SK-N-SH (cell line): ENCODE data around the gene PXK. TPM values are rescaled to one million over a fixed set of nuclear protein-coding genes. Genes with fewer than 3 reads are reported as not detected.
"Not testable (repeated sequence)": the region's sequence is repeated elsewhere in the genome, so short reads cannot be mapped to it uniquely, and the experiment has no call there.

ENCODE experiments used
- CTCF ChIA-PET: fragments of 300-600, 350-600 bp; formaldehyde crosslinking; extraction: SDS; loops from one replicate; lab custom pipeline; 2021; lab: Yijun Ruan, JAX
- POLR2A ChIA-PET: fragments of 350-600 bp; sonication (Branson Sonifier 250); formaldehyde crosslinking; extraction: SDS; loops from one replicate; lab custom pipeline; 2020; ENCODE audit warnings: antibody characterized with exemption, inconsistent platforms; lab: Yijun Ruan, JAX
- DNase-seq: peaks from one replicate; pipeline ENCODE4 v3.0.0; 2012
- H2AFZ ChIP-seq: fragments of 200-600 bp; sonication (generic); 2 replicates; pipeline ENCODE4 v1.8.1; 2016; ENCODE audit warnings: antibody characterized with exemption, mild to moderate bottlenecking, low read depth
- H3F3A ChIP-seq: fragments of 200-600 bp; sonication (generic); replicated peaks from 2 replicates; pipeline ENCODE3; 2016; ENCODE audit warnings: antibody characterized with exemption, mild to moderate bottlenecking; ENCODE audit not compliant: insufficient read depth
- H3K27ac ChIP-seq, 2 experiments: fragments of 200-500 bp in 1 of 2; fragments of 200-600 bp in 1 of 2; sonication (Bioruptor generic) in 1 of 2; sonication (generic), shearing (Covaris generic) in 1 of 2; 2 replicates each; pipeline versions ENCODE4 v1.5.1 to v1.6.1; 2014 to 2016; ENCODE audit warnings: low read depth in 2 of 2, inconsistent platforms in 1 of 2, low read length in 1 of 2, mild to moderate bottlenecking in 1 of 2, mixed read lengths in 1 of 2
- H3K27me3 ChIP-seq: fragments of 200-600 bp; sonication (generic), shearing (Covaris generic); 2 replicates; pipeline ENCODE4 v1.6.1; 2016; ENCODE audit warnings: mixed run types; ENCODE audit not compliant: insufficient read depth
- H3K36me3 ChIP-seq, 2 experiments: fragments of 200-500 bp in 1 of 2; fragments of 200-600 bp in 1 of 2; sonication (Bioruptor generic) in 1 of 2; sonication (generic) in 1 of 2; replicated peaks in 1 of 2; 2 replicates each; pipeline versions ENCODE3 to v1.5.1; 2014 to 2016; ENCODE audit warnings: low read length in 1 of 2, mild to moderate bottlenecking in 1 of 2; ENCODE audit not compliant: insufficient read depth in 2 of 2, control insufficient read depth in 1 of 2
- H3K4me1 ChIP-seq, 2 experiments: fragments of 200-500 bp in 1 of 2; fragments of 200-600 bp in 1 of 2; sonication (Bioruptor generic) in 1 of 2; sonication (generic), shearing (Covaris generic) in 1 of 2; 2 replicates each; pipeline versions ENCODE4 v1.5.1 to v1.6.1; 2014 to 2016; ENCODE audit warnings: low read depth in 1 of 2, low read length in 1 of 2, mixed run types in 1 of 2; ENCODE audit not compliant: insufficient read depth in 2 of 2, control insufficient read depth in 1 of 2
- H3K4me2 ChIP-seq: fragments of 200-600 bp; sonication (generic), shearing (Covaris generic); 2 replicates; pipeline ENCODE4 v1.6.1; 2017; ENCODE audit warnings: mixed run types
- H3K4me3 ChIP-seq, 2 experiments: fragments of 200-500 bp in 1 of 2; fragments of 200-600 bp in 1 of 2; sonication (Bioruptor generic) in 1 of 2; sonication (generic), shearing (Covaris generic) in 1 of 2; 2 replicates each; pipeline versions ENCODE4 v1.5.1 to v1.8.1; 2014 to 2016; ENCODE audit warnings: low read depth in 2 of 2, inconsistent platforms in 1 of 2, low read length in 1 of 2, mild to moderate bottlenecking in 1 of 2, mixed read lengths in 1 of 2, moderate library complexity in 1 of 2
- H3K79me2 ChIP-seq: fragments of 200-600 bp; sonication (generic); 2 replicates; pipeline ENCODE4 v1.8.1; 2017; ENCODE audit warnings: mild to moderate bottlenecking; ENCODE audit not compliant: insufficient read depth
- H3K9ac ChIP-seq: fragments of 200-600 bp; sonication (generic); 2 replicates; pipeline ENCODE4 v1.6.1; 2017; ENCODE audit warnings: mixed run types
- H3K9me2 ChIP-seq: fragments of 200-600 bp; sonication (generic); 2 replicates; pipeline ENCODE4 v1.6.1; 2017; ENCODE audit warnings: mixed run types
- H3K9me3 ChIP-seq: fragments of 200-600 bp; sonication (generic); 2 replicates; pipeline ENCODE4 v1.6.1; 2017; ENCODE audit warnings: mixed run types, mild to moderate bottlenecking, moderate library complexity
- H4K20me1 ChIP-seq: fragments of 200-600 bp; sonication (generic); 2 replicates; pipeline ENCODE4 v1.6.1; 2017; ENCODE audit warnings: mild to moderate bottlenecking, mixed run types; ENCODE audit not compliant: insufficient read depth
- EZH2phosphoT487 ChIP-seq: fragments of 200-600 bp; sonication (generic); IDR thresholded peaks from 2 replicates; pipeline ENCODE4 v1.6.1; 2017; ENCODE audit warnings: low read depth, mixed run types, mild to moderate bottlenecking, antibody characterized with exemption, moderate library complexity, borderline replicate concordance
- MXI1 ChIP-seq: IDR thresholded peaks from 2 replicates; pipeline ENCODE4 v1.6.1; 2012; ENCODE audit warnings: mild to moderate bottlenecking, low read depth, low read length, improper control_type of control experiment
- RFX5 ChIP-seq: IDR thresholded peaks from 2 replicates; pipeline ENCODE4 v1.6.1; 2012; ENCODE audit warnings: mild to moderate bottlenecking, improper control_type of control experiment, low read length
- WGBS: methylation state at CpG from one replicate; pipeline ENCODE4 v1.1.6; 2017; ENCODE audit warnings: low lambda C conversion rate; 5-methylcytosine and 5-hydroxymethylcytosine counted together
- polyA plus RNA-seq, 3 experiments: library from polyadenylated mRNA; depleted of rRNA; stranded (reverse); fragments of >200 nt; gene quantifications; 2 replicates each; pipeline ENCODE4 v1.2.3, GENCODE V29; 2012

Gene PXK
- polyA plus RNA-seq, 1 of the 3 experiments (the other 2 are of a cell fraction), result 8.4 TPM

DNA sequence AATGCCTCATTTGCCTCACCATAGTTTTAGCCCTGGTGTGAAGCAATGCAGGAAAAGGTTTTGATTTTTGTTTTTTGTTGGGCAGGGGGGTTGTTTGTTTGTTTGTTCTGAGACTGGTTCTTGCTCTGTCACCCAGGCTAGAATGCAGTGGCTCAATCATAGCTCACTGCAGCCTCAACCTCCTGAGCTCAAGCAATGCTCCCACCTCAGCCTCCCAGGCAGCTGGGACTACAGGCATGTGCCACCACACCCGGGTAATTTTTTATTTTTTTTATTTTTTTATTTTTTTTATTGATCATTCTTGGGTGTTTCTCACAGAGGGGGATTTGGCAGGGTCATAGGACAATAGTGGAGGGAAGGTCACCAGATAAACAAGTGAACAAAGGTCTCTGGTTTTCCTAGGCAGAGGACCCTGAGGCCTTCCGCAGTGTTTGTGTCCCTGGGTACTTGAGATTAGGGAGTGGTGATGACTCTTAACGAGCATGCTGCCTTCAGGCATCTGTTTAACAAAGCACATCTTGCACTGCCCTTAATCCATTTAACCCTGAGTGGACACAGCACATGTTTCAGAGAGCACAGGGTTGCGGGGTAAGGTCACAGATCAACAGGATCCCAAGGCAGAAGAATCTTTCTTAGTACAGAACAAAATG is 43.6 kb upstream of the PXK start:
- H3K27ac ChIP-seq, H3K4me3 ChIP-seq, H3K4me1 ChIP-seq, CTCF ChIA-PET, H3K9me3 ChIP-seq, H3F3A ChIP-seq, DNase-seq, H2AFZ ChIP-seq, H3K79me2 ChIP-seq, H3K27me3 ChIP-seq, H3K9me2 ChIP-seq, H3K9ac ChIP-seq, H4K20me1 ChIP-seq, H3K4me2 ChIP-seq, POLR2A ChIA-PET, H3K36me3 ChIP-seq: not testable (repeated sequence)
- WGBS, result 53% methylated on average over 4 of the region's 4 CpGs

DNA sequence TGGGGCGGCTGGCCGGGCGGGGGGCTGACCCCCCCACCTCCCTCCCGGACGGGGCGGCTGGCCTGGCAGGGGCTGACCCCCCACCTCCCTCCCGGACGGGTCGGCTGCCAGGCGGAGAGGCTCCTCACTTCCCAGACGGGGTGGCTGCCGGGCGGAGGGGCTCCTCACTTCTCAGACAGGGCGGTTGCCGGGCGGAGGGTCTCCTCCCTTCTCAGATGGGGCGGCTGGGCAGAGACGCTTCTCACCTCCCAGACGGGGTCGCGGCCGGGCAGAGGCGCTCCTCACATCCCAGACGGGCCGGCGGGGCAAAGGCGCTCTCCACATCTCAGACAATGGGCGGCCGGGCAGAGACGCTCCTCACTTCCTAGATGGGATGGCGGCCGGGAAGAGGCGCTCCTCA is 42.2 kb upstream of the PXK start:
- H3K27me3 ChIP-seq, H3K27ac ChIP-seq, H3K79me2 ChIP-seq, H3K4me1 ChIP-seq, POLR2A ChIA-PET, H3F3A ChIP-seq, H3K9ac ChIP-seq, DNase-seq, H3K9me2 ChIP-seq, H3K4me3 ChIP-seq, H2AFZ ChIP-seq, H3K9me3 ChIP-seq, H4K20me1 ChIP-seq, H3K4me2 ChIP-seq: not testable (repeated sequence)
- WGBS, result no CpG with 5 or more reads among the region's 33 CpGs
- peaks cover 0 to 13% of the 10 kb centered on the region in 2 experiments for H3K36me3 ChIP-seq
- CTCF ChIA-PET, result interaction anchor here (1.9 kb wide), 1 partner anchor 113 kb away, joined by 4 read pairs; no protein-coding TSS in a partner anchor

DNA sequence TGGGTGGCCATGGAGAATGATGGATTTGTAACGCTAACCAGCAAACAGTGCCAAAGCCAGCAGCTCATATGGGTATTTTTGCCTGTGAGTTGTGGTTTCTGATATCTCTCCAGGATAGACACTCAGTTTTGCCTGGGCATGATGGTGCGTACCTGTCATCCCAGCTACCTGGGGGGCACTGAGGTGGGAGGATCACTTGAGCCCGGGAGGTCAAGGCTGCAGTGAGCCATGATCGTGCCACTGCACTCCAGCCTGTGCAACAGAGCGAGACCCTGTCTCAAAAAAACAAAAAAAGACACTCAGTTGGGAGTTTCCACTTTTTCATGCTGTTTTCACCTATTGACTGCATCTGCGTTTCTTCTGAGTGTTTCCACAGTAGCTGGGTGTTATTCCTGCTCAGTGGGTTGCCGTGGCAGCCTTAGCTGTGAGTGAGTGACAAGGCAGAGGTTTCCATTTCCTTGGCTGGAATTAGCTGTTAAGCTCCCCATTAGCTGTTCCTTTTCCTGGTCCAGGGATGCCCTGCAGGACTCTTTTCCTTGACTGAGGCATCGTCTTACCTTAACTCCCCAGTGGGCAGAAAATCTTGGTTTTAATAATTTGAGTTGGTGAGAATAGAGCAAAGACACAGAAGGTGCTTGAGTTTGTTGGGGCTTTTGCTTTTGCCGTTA is 40.9 kb upstream of the PXK start:
- 85% methylated on average over 7 of the region's 9 CpGs for WGBS
- Histone ChIP-seq H3K36me3 (peaks cover 0 to 13% of the 10 kb centered on the region in 2 experiments), H3K4me2 (no peak overlapping the region), H3K9me3 (0 out of 2 replicates have a peak, but pooled peaks cover 7% of the 10 kb centered on the region), H4K20me1 (no peaks in the 10 kb centered on the region), H3K4me3 (no peak overlapping the region), H3F3A (no peaks in the 10 kb centered on the region), H3K79me2 (no peaks in the 10 kb centered on the region), H3K27me3 (no peaks in the 10 kb centered on the region), H3K27ac (no peak overlapping the region), H3K9me2 (no peaks in the 10 kb centered on the region), H2AFZ (no peak overlapping the region), H3K9ac (no peak overlapping the region), H3K4me1 (no peaks in the 10 kb centered on the region)
- TF ChIP-seq RFX5, result no peak
- TF ChIP-seq MXI1, result no peak
- TF ChIP-seq EZH2phosphoT487, result no peak
- no peak for DNase-seq
- CTCF ChIA-PET, result interaction anchor here (1.2 to 1.9 kb wide), 3 partner anchors 8 to 114 kb away, joined by 4 to 6 read pairs (median 4); no protein-coding TSS in a partner anchor
- POLR2A ChIA-PET, result no interaction called here
